OCI-LY7 (cell line): ENCODE measurements around the gene SPCS3. TPM values are rescaled to one million over a fixed set of nuclear protein-coding genes. Genes with fewer than 3 reads are reported as not detected.
"Not testable (repeated sequence)": the region's sequence is repeated elsewhere in the genome, so short reads cannot be mapped to it uniquely, and the experiment has no call there.

Experiments
- BruUV-seq: library from RNA; stranded (reverse); fragments of 400-500 nt; replicated peaks from 2 replicates; lab custom pipeline; 2021; lab: Mats Ljungman, UMichigan
- CTCF ChIA-PET: fragments of 300-600 bp; sonication (Branson Sonifier 250); formaldehyde crosslinking; loops from one replicate; lab custom pipeline; 2022; ENCODE audit warnings: antibody characterized with exemption; ENCODE audit not compliant: unreplicated experiment; lab: Charles Lee
- POLR2A ChIA-PET: fragments of 300-600 bp; sonication (Branson Sonifier 250); formaldehyde crosslinking; loops from one replicate; lab custom pipeline; 2022; ENCODE audit warnings: antibody characterized with exemption; lab: Charles Lee
- DNase-seq: peaks from one replicate; pipeline ENCODE4 v3.0.0-alpha.2; 2015; ENCODE audit warnings: low spot score
- H2AFZ ChIP-seq: fragments of 200-600 bp; sonication (generic), shearing (Covaris generic); 2 replicates; pipeline ENCODE4 v1.6.1; 2014; ENCODE audit warnings: mild to moderate bottlenecking, antibody characterized with exemption, low read length, moderate library complexity
- H3K27ac ChIP-seq: fragments of 200-600 bp; sonication (generic); 2 replicates; pipeline ENCODE4 v1.5.1; 2014; ENCODE audit warnings: mixed run types, low read depth, mild to moderate bottlenecking, moderate library complexity, low read length, inconsistent platforms; ENCODE audit not compliant: poor library complexity, severe bottlenecking
- H3K36me3 ChIP-seq: fragments of 200-600 bp; sonication (generic); 2 replicates; pipeline ENCODE4 v1.6.1; 2014; ENCODE audit warnings: mild to moderate bottlenecking, antibody characterized with exemption, low read length, moderate library complexity, mixed read lengths; ENCODE audit not compliant: insufficient read depth
- H3K4me1 ChIP-seq: fragments of 200-600 bp; sonication (generic); 2 replicates; pipeline ENCODE4 v1.5.1; 2014; ENCODE audit warnings: mild to moderate bottlenecking, low read length; ENCODE audit not compliant: insufficient read depth, poor library complexity, severe bottlenecking
- H3K4me2 ChIP-seq: fragments of 200-600 bp; sonication (generic); 2 replicates; pipeline ENCODE4 v1.6.1; 2014; ENCODE audit warnings: mild to moderate bottlenecking, low read length
- H3K4me3 ChIP-seq: fragments of 200-600 bp; sonication (generic); 2 replicates; pipeline ENCODE4 v1.5.1; 2014; ENCODE audit warnings: mild to moderate bottlenecking, low read depth, low read length; ENCODE audit not compliant: poor library complexity, severe bottlenecking
- H3K79me2 ChIP-seq: fragments of 200-600 bp; sonication (generic); 2 replicates; pipeline ENCODE4 v1.6.1; 2016; ENCODE audit warnings: low read depth, mild to moderate bottlenecking, low read length, moderate library complexity, mixed read lengths; ENCODE audit not compliant: insufficient read depth
- H3K9me2 ChIP-seq: fragments of 200-600 bp; sonication (generic); 2 replicates; pipeline ENCODE4 v1.6.1; 2016; ENCODE audit warnings: mild to moderate bottlenecking, low read length, mixed read lengths; ENCODE audit not compliant: insufficient read depth
- H3K9me3 ChIP-seq: fragments of 200-600 bp; sonication (generic); 2 replicates; pipeline ENCODE4 v1.6.1; 2014; ENCODE audit warnings: mild to moderate bottlenecking, mixed run types, low read length, mixed read lengths
- H4K20me1 ChIP-seq: fragments of 200-600 bp; sonication (generic); 2 replicates; pipeline ENCODE4 v1.6.1; 2014; ENCODE audit warnings: mild to moderate bottlenecking, antibody characterized with exemption, low read length, moderate library complexity, mixed read lengths; ENCODE audit not compliant: insufficient read depth
- CTCF ChIP-seq: fragments of 200-600 bp; sonication (generic); conservative IDR thresholded peaks from 2 replicates; pipeline ENCODE4 v1.5.1; 2014; ENCODE audit warnings: mild to moderate bottlenecking, antibody characterized with exemption, low read length, moderate library complexity, mixed read lengths
- EZH2phosphoT487 ChIP-seq: fragments of 200-600 bp; sonication (generic); IDR thresholded peaks from 2 replicates; pipeline ENCODE4 v1.6.1; 2018; ENCODE audit warnings: low read depth, borderline replicate concordance, mild to moderate bottlenecking, mixed run types, antibody characterized with exemption, low read length, moderate library complexity, mixed read lengths
- intact Hi-C: fragments of 100-400 bp; cut with micrococcal nuclease; formaldehyde crosslinking; loops from one replicate; pipeline ENCODE4 v1.10.0; 2022; ENCODE audit not compliant: unreplicated experiment
- total RNA-seq, 2 experiments: library from RNA; depleted of rRNA in 1 of 2; stranded (reverse); fragments of >200 nt in 1 of 2; shearing (Covaris generic) in 1 of 2; gene quantifications; 2 replicates each; pipeline ENCODE4 v1.2.3, GENCODE V29; 2014 to 2022

SPCS3 gene
- total RNA-seq, 2 experiments from 2014 or later, result 122 to 253 TPM

- H3K36me3 ChIP-seq, result peaks cover 80% of the 10 kb centered on the region
- TF ChIP-seq EZH2phosphoT487 (no peak), CTCF (no peak)
- H3K4me2 ChIP-seq, result peak overlapping the region; percentile 90
- DNase-seq, result no peak
- H3K4me3 ChIP-seq, result peak overlapping the region; percentile 99
- ChIA-PET POLR2A (interaction anchor here (0.7 to 3.6 kb wide), 8 partner anchors 10 to 313 kb away, joined by 3 to 17 read pairs (median 6); partner anchors contain the start of gene WDR17), CTCF (no interaction called here)
- H3K9me2 ChIP-seq, result no peaks in the 10 kb centered on the region
- no peak overlapping the region for H2AFZ ChIP-seq
- no peak overlapping the region for H3K27ac ChIP-seq
- intact Hi-C loops, result loop anchor here (5.0 to 10.0 kb wide), 3 partner anchors 129 to 311 kb away; partner anchors contain the start of genes SPATA4 and WDR17
- H4K20me1 ChIP-seq, result peaks cover 34% of the 10 kb centered on the region
- peaks cover 90% of the 10 kb centered on the region for H3K79me2 ChIP-seq
- H3K9me3 ChIP-seq, result no peaks in the 10 kb centered on the region
- BruUV-seq, result no TSS peak
- peaks cover 39% of the 10 kb centered on the region for H3K4me1 ChIP-seq
These were observed 3.9 kb downstream of the SPCS3 start for GRCh38 chr4:176323511-176324160.

GRCh38 chr4:176324876-176325275 is 5.1 kb downstream of the SPCS3 start:
- Histone ChIP-seq H3K4me1 (peaks cover 33% of the 10 kb centered on the region), H3K36me3 (peaks cover 92% of the 10 kb centered on the region), H3K4me2 (peak overlapping the region; percentile 35; the same call in 1 of the 2 replicates), H3K79me2 (peaks cover 95% of the 10 kb centered on the region), H4K20me1 (peaks cover 35% of the 10 kb centered on the region)
- H3K9me2 ChIP-seq, BruUV-seq, H2AFZ ChIP-seq, DNase-seq, CTCF ChIA-PET, H3K27ac ChIP-seq, H3K4me3 ChIP-seq, H3K9me3 ChIP-seq: not testable (repeated sequence)
- POLR2A ChIA-PET, result interaction anchor here (0.6 to 3.6 kb wide), 15 partner anchors 9 to 546 kb away, joined by 3 to 17 read pairs (median 5); no protein-coding TSS in a partner anchor
- intact Hi-C loops, result loop anchor here (5.0 to 10.0 kb wide), 3 partner anchors 130 to 313 kb away; partner anchors contain the start of genes SPATA4 and WDR17

GRCh38 chr4:176333076-176333475 is 13.3 kb downstream of the SPCS3 start:
- CTCF ChIA-PET, result no interaction called here

More at GRCh38 chr4:176333076-176333475, 13.3 kb downstream of the SPCS3 start:
- no peak overlapping the region for H3K4me2 ChIP-seq
- no peaks in the 10 kb centered on the region for H3K9me2 ChIP-seq
- intact Hi-C loops, result no loop called here
- BruUV-seq, result no TSS peak
- no peaks in the 10 kb centered on the region for H3K9me3 ChIP-seq
- H3K27ac ChIP-seq, result no peak overlapping the region
- H3K4me1 ChIP-seq, result no peaks in the 10 kb centered on the region
- peaks cover 25% of the 10 kb centered on the region; the same call in 1 of the 2 replicates for H3K79me2 ChIP-seq
- POLR2A ChIA-PET, result interaction anchor here (0.6 to 2.4 kb wide), 8 partner anchors 9 to 1590 kb away, joined by 3 to 6 read pairs (median 3); no protein-coding TSS in a partner anchor
- peaks cover 63% of the 10 kb centered on the region for H3K36me3 ChIP-seq
- no peak for DNase-seq
- H4K20me1 ChIP-seq, result 0 out of 2 replicates have a peak, but pooled peaks cover 8% of the 10 kb centered on the region
- no peak overlapping the region for H2AFZ ChIP-seq
- H3K4me3 ChIP-seq, result no peak overlapping the region
- TF ChIP-seq CTCF (no peak), EZH2phosphoT487 (no peak)
